HFFc6 (cell line): ENCODE results near the gene NCKAP5. TPM values are rescaled to one million over a fixed set of nuclear protein-coding genes. Genes with fewer than 3 reads are reported as not detected.

ENCODE experiments used
- DNase-seq: peaks from one replicate; pipeline ENCODE4 v3.0.0-alpha.2; 2018
- H3K27ac Mint-ChIP-seq: 2 replicates; pipeline ENCODE4 v1.8.0; 2020; ENCODE audit warnings: mild to moderate bottlenecking, mixed read lengths
- H3K27me3 Mint-ChIP-seq: 2 replicates; pipeline ENCODE4 v1.8.0; 2021; ENCODE audit warnings: mild to moderate bottlenecking, moderate library complexity, mixed read lengths; ENCODE audit not compliant: insufficient read depth
- H3K36me3 Mint-ChIP-seq: 2 replicates; pipeline ENCODE4 v1.8.0; 2021; ENCODE audit warnings: low read depth, mixed read lengths
- H3K4me1 Mint-ChIP-seq: 2 replicates; pipeline ENCODE4 v1.8.0; 2020; ENCODE audit warnings: low read depth, mixed read lengths
- H3K4me3 Mint-ChIP-seq: 2 replicates; pipeline ENCODE4 v1.8.0; 2020; ENCODE audit warnings: mild to moderate bottlenecking, moderate library complexity, mixed read lengths
- H3K9me3 Mint-ChIP-seq: 2 replicates; pipeline ENCODE4 v1.8.0; 2020; ENCODE audit warnings: mild to moderate bottlenecking, mixed read lengths
- total RNA-seq, 6 experiments: library from RNA; stranded (reverse); fragmentation: NEBNext Ultra II Directional; extraction: Animal tissue kit (Norgen Biotek cat#: 25700); gene quantifications; 2 replicates in 1 of 6; 3 replicates in 5 of 6; pipeline ENCODE4 v1.2.3, GENCODE V29; 2021
- TF ChIP-seq, protein P1 (sequence below): fragments of 200-600 bp; sonication (generic); IDR thresholded peaks from 2 replicates; pipeline ENCODE4 v1.5.0; 2021; ENCODE audit warnings: antibody characterized with exemption, mild to moderate bottlenecking

Gene NCKAP5
- total RNA-seq, 6 experiments from 2014 or later: 0.31 to 4.0 (median 3.1) TPM

DNA sequence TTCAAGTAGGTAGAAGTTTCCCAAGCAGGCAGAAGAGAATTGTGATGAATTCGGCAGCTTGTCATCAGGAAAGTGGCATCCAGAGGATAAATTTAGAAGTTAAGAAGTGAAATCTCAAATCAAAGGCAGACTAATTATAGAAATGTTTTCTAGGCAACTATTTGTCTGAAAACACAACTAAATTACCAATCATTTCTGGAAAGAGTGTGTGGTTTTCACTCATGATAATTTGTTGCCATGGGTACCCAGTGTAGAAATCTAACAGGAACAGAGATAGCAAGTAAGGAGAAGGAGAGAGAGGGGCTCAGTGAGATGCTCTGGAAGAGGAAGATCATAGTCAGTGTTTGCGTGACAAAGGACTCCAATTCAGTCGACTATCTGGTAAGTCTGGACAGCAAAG lies 208.1 kb downstream of the NCKAP5 start:
- Mint-ChIP-seq H3K9me3 (no peaks in the 10 kb centered on the region; the same call in 1 of the 2 replicates), H3K27ac (no peak overlapping the region), H3K4me1 (peaks cover 23% of the 10 kb centered on the region), H3K36me3 (no peaks in the 10 kb centered on the region), H3K27me3 (peaks cover 2% of the 10 kb centered on the region; the same call in 1 of the 2 replicates), H3K4me3 (no peak overlapping the region)
- DNase-seq: no peak
- TF ChIP-seq, protein P1, sequence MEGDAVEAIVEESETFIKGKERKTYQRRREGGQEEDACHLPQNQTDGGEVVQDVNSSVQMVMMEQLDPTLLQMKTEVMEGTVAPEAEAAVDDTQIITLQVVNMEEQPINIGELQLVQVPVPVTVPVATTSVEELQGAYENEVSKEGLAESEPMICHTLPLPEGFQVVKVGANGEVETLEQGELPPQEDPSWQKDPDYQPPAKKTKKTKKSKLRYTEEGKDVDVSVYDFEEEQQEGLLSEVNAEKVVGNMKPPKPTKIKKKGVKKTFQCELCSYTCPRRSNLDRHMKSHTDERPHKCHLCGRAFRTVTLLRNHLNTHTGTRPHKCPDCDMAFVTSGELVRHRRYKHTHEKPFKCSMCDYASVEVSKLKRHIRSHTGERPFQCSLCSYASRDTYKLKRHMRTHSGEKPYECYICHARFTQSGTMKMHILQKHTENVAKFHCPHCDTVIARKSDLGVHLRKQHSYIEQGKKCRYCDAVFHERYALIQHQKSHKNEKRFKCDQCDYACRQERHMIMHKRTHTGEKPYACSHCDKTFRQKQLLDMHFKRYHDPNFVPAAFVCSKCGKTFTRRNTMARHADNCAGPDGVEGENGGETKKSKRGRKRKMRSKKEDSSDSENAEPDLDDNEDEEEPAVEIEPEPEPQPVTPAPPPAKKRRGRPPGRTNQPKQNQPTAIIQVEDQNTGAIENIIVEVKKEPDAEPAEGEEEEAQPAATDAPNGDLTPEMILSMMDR: no peak

DNA sequence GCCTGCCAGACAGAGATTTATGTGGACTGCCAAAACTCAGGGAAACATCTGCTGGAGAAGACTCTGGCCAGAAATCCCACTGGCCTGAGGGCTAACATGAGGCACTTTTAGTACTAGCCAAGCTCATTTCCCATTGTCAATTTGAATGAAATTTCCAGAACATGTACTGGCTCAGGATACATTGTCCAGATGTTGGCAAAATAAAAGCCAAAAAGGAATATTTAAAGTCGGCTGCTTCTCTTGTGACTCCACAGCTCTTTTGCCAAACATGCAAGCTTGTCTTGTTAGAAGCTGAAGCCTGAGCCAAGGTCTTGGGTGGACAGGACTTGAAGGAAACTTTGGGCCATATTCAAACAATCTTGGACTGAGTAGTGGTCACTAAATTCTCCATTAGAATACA lies 215.5 kb downstream of the NCKAP5 start:
- Mint-ChIP-seq H3K36me3 (no peaks in the 10 kb centered on the region; the same call in 1 of the 2 replicates), H3K27ac (no peak overlapping the region), H3K9me3 (no peaks in the 10 kb centered on the region), H3K4me3 (no peak overlapping the region), H3K27me3 (peaks cover 4% of the 10 kb centered on the region; the same call in 1 of the 2 replicates), H3K4me1 (no peaks in the 10 kb centered on the region)
- TF ChIP-seq, protein P1: no peak
- no peak for DNase-seq

DNA sequence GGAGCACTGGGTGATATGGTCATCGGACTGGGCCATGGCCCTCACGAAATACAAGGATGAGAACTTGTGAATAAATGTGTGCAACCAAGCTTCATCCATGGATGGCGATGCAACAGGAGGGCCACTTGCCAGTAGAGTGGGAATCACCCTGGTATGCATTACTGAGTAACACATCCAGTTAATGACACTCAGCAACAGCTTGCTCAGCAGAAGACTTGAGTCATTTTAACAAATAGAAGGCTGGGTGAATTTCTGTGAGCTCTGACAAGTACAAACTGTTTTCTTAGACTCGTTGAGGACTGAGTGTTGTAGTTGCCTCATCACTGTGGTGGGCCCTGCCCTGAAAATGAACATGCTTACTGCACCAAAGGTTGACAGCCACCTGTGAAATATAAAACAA lies 221.6 kb downstream of the NCKAP5 start:
- Mint-ChIP-seq H3K9me3 (no peaks in the 10 kb centered on the region), H3K27me3 (peaks cover 2% of the 10 kb centered on the region), H3K4me1 (peaks cover 19% of the 10 kb centered on the region), H3K27ac (no peak overlapping the region; the same call in 1 of the 2 replicates), H3K4me3 (no peak overlapping the region), H3K36me3 (no peaks in the 10 kb centered on the region)
- TF ChIP-seq, protein P1: no peak
- DNase-seq: peak; percentile 55

DNA sequence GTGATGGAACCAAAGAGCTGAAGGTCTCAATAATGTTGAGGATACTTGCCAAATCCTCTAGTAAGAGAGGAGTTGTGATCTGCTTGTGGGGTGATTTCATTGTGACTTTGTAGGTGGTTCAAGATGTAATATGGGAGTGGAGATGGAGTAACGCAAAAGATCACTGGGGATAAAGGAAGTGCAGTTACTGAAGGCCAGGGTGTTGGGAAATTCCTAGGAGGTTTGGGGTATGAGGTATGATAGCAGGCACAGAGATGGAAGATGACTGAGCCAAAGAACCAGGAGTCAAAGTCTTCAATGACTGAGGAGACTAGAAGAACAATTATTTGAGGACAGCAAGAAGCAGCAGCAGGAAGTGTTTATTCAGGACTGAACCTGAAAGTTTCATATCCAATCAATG lies 222.6 kb downstream of the NCKAP5 start:
- no peak overlapping the region for H3K27ac Mint-ChIP-seq
- H3K27me3 Mint-ChIP-seq: peaks cover 2% of the 10 kb centered on the region
- no peaks in the 10 kb centered on the region for H3K9me3 Mint-ChIP-seq
- H3K36me3 Mint-ChIP-seq: no peaks in the 10 kb centered on the region
- DNase-seq: no peak
- H3K4me3 Mint-ChIP-seq: no peak overlapping the region
- TF ChIP-seq, protein P1: no peak
- peaks cover 19% of the 10 kb centered on the region for H3K4me1 Mint-ChIP-seq

DNA sequence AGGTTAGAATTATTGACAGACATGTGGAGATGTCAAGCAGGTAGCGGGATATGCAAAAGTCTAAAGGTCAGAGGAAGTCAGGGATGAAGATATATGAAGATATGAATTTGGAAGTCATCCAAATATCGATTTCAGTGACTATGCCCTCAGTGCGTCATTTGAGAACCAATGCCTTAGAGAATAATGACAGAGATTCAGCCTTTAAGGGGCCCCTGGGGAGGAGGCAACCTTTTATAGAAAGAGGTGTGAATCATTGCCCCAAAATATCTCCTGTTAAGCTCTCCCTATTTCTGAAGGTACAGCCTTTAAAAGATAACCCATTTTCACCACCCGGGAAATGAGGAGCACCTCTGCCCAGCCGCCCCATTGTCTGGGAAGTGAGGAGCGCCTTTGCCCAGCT lies 223.4 kb downstream of the NCKAP5 start:
- Mint-ChIP-seq H3K27me3 (peaks cover 2% of the 10 kb centered on the region), H3K4me3 (no peak overlapping the region), H3K4me1 (peaks cover 19% of the 10 kb centered on the region), H3K27ac (no peak overlapping the region), H3K9me3 (no peaks in the 10 kb centered on the region), H3K36me3 (no peaks in the 10 kb centered on the region)
- TF ChIP-seq, protein P1: no peak
- no peak for DNase-seq

DNA sequence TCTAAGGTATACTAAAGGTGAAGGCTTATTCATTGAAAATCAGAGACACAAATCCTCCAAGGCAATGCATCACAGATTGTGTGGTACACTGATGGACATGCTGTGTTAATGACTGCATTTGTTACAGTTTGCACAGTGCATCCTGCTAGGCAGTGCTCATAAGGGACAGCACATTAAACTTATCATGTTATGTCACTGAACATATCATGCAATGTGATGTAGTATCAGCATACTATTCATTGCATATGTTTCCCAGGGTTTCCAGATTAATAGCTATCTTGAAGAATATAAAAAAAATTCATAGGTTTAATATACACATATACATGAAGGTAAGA lies 225.3 kb downstream of the NCKAP5 start:
- TF ChIP-seq, protein P1: no peak
- no peak for DNase-seq

More for the DNA sequence above, 225.3 kb downstream of the NCKAP5 start:
- H3K27ac Mint-ChIP-seq: no peak overlapping the region
- H3K4me3 Mint-ChIP-seq: no peak overlapping the region
- H3K36me3 Mint-ChIP-seq: no peaks in the 10 kb centered on the region
- peaks cover 2% of the 10 kb centered on the region for H3K27me3 Mint-ChIP-seq
- H3K9me3 Mint-ChIP-seq: no peaks in the 10 kb centered on the region
- peaks cover 25% of the 10 kb centered on the region for H3K4me1 Mint-ChIP-seq
